GM18511 (cell line): ENCODE measurements around the gene TMEM50B.
"Not testable (repeated sequence)": the region's sequence is repeated elsewhere in the genome, so short reads cannot be mapped to it uniquely, and the experiment has no call there.

Experiments used
- ATAC-seq: cut with Tn5 transposase; IDR thresholded peaks from one replicate; pipeline ENCODE4 v1.9.1; 2021; ENCODE audit warnings: mild to moderate bottlenecking, moderate library complexity; ENCODE audit not compliant: unreplicated experiment

Gene TMEM50B

DNA sequence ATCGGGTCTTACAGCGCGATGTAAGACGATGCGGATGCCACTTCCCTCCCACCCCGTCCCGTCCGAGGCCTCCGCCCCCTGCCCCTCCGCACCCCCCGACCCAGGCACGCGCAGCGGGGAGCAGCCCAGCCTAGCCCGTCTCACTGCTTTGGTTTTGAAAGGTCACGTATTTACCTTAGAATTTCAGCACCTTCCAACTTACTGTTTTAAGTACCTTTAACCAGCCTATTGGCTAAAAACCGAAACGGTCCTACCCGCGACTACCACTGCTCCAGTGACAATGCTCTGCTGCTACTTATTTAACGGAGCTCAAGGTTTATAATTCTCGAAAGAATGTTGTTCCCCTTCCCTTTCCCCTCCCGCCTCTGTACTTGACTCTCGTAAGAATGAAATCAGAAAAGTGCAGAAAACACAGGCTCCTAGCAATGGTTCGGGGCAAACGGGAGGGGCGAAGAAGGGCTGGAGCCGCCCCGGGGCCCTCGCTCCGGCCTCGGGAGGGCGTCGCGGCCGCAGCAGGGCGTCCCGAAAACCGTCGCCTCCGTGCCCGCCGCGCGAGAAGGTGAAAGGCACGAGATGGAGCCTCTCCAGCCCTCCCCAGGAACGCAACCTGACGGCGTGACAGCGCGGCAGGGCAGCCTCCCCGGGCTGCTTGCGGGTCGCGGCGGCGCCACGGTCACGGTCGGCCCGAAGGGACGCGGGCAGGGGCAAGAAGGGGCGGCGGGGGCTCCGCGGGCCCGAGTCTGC, 667 bp downstream of the TMEM50B start:
- peak; percentile 32 for ATAC-seq

GRCh38 chr21:33478182-33478581, 1.6 kb downstream of the TMEM50B start:
- ATAC-seq = no peak

GRCh38 chr21:33477066-33477465, 2.7 kb downstream of the TMEM50B start:
- no peak for ATAC-seq

DNA sequence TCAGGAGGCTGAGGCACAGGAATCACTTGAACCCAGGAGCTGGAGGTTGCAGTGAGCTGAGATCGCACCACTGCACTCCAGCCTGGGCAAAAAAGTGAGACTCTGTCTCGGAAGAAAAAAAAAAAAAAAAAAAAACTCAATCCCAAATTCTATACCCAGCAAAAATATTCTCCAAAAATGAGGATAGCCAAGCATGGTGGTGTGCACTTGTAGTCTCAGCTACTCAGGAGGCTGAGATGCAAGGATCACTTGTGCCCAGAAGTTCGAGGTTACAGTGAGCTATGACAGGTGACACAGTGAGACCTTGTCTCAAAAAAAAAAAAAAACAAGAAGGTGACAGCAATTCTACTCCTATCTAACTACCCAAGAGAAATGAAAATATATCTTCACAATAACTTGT, 6.4 kb downstream of the TMEM50B start:
- no peak for ATAC-seq

GRCh38 chr21:33470701-33471100, 9.1 kb downstream of the TMEM50B start:
- ATAC-seq = no peak

- not testable (repeated sequence) for ATAC-seq
Measured at GRCh38 chr21:33469183-33469582, 10.6 kb downstream of the TMEM50B start.

GRCh38 chr21:33461538-33462250, 18.1 kb downstream of the TMEM50B start:
- no peak for ATAC-seq

DNA sequence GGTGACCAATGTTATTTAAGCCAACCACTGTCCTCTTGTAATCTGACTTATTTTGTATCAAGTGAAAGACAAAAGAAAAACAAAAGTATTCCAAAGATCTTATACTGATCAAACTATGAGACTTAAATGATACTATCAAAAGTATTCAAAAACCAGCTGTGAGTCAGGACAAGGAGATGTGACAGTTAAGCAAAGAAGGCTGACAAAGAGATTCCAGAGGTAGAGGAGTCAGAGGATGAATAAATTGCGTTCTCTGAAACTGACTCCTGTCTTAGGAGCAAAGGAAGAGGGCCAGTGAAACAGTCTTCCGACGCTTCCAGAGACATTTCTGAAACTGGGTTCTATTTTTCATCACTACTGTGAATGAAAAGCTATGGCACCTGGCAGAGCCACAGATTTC, 20.9 kb downstream of the TMEM50B start:
- ATAC-seq = no peak

DNA sequence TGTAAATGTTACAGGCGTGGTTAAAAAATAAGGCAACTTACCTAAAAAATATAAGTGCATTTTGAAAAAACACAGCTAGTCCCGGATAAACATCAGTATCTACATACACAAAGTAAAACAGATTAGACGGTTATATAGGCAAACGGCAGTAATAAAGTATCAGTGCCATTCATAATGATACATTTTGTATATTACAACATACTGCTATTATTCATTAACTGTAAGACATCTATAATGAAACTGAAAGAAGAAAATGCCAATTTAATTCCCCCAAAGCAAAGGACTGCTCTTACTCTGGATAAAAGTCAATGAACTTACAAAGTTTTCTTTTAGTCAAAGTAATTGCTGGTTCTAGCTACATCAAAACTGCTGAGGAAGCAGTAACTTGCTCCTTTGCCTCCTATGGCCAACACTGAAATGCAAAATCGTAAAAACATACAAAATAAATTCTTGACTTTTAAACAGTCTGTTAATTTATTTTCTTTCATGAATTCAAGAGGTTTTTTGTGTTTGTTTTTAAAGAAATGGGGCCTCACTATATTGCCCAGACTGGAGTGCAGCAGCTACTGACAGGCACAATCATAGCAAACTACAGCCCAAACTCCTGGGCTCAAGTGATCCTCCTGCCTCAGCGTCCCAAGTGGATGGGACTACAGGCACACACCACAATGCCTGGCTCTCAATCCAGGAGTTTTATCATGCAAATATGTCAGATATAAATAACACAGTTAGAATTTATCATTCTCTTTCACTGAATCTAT, 23.9 kb downstream of the TMEM50B start:
- no peak for ATAC-seq

DNA sequence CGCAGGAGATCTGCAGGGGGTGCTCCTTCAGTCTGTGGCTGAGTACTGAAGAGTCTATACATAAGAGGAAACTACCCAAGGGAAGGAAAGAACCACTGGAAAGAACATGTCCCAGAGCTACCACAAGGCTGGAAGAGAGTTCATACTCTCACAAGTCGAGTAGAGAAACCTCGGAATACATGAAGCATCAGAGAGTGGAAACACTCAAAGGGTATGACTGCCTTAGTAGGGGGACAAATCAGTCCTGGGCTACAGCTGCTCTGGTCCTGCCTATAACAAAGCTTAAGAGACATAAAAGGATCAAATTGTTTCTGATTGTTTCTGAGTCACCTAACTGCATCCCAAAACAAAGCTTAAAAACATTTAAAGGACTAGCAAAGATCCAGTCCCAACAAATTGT, 27.4 kb downstream of the TMEM50B start:
- ATAC-seq = no peak

DNA sequence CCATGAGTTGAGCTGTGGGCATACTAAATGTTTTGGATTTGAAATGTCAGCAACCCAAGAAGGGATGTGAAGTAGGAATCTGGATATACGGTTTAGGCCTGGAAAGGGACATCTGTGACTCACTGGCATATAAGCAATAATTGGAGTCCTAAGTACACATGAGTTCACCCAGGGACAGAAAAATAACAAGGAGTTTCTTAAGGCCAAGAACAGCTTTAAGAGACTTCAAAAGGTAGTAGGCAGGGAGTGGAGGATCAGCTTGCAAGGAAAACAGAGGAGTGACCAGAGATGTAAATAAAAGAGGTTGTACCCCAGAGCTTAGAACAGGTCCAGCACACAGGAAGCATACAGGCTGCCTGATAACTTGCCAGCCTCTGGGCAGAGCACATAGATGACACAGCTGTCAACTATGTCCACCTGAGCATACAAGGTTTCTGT, 28.1 kb downstream of the TMEM50B start:
- no peak for ATAC-seq

GRCh38 chr21:33449616-33450015, 30.2 kb downstream of the TMEM50B start:
- no peak for ATAC-seq

- not testable (repeated sequence) for ATAC-seq
Measured at GRCh38 chr21:33446620-33447019, 33.2 kb downstream of the TMEM50B start.

- ATAC-seq = no peak
Measured at GRCh38 chr21:33444499-33444898, 35.3 kb downstream of the TMEM50B start.

GRCh38 chr21:33443194-33443593, 36.6 kb downstream of the TMEM50B start:
- ATAC-seq = no peak

DNA sequence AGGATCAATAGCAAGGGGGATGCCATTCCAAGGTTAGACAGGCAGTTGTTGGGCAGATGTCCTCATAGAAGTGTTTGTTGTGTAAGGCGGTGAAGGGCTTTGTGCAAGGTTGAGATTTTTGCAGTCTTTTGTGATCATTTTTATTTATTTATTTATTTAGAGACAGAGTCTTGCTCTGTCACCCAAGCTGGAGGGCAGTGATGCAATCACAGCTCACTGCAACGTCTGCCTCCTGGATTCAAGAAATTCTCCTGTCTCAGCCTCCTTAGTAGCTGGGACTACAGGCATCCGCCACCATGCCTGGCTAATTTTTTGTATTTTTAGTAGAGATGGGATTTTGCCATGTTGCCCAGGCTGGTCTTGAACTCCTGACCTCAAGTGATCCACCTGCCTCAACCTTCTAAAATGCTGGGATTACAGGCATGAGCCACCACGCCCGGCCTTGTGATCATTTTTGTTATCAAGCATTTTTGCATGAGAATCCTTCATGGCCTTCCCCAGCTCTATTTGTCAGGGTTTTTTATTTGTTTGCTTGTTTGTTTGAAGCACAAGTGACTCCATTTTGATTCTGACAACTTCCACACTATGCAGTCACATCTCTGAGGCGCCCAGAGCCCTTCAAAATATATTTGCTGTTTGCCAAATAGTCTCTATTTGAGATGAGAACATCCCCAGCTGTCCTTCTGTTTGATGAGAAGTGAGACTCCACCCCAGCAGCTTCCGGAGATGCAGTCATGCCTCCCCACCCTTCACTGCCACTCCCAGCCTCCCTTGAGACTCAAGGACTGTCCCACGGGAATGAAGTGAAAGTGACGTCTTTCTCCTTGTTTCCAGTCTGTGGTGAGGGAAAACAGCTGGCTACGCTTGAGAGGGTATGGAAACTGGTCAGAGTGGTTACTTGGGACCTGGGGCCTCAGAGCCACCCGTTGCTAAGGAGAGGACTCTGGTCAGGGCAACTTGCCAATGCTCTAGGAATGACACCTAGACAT, 38.0 kb downstream of the TMEM50B start:
- ATAC-seq = peak; percentile 63

DNA sequence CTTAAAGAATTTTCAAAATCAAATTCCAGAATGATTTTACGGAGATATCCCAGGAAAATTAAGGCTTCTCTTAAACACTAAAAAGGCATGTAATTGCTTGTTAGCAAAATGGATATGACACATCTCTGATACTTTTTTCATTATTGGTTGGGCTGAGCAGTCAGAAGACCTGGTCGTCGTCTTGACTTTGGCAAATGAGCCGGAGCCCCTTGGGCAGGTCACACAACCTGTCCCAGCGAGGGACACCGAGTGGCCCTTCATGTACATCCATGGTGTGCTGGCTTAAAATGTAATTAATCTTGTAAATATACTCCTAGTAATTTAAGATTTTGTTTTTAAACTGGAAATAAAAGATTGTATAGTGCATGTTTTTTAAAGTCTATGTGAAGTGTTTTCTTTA, 42.6 kb downstream of the TMEM50B start:
- no peak for ATAC-seq

DNA sequence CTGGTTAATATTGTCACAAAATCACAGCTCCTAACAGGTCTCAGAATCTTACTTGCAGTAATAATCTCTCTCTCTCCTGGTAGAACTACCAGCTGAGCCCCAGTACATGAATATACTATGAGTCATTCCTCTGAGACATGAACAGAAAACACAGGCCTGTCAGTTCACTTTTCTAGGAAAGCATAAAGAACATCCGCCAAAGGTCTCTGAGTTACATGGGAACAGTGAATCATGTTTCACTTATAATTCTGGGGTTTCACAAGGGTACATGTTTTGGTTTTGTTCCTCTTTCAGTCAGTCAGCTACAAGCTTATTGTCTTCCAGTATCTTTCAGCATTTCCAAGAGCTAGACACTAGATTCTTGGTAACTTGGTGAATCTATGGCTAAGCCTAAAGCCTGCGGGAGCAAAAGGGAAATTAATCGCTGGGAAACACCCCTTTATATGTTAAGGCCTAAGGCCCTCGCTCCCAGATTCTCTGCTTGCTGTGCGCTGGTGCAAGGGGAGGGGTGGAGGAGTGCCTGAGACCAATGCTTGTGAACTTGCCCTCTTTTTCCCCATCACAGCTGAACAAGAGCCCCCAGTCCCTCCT, 44.9 kb downstream of the TMEM50B start:
- ATAC-seq = peak; percentile 82

- no peak for ATAC-seq
Measured at GRCh38 chr21:33433425-33434114, 46.2 kb downstream of the TMEM50B start.
